GM10266 (cell line): ENCODE results near the gene RAP1GAP2.
"Not testable (repeated sequence)": the region's sequence is repeated elsewhere in the genome, so short reads cannot be mapped to it uniquely, and the experiment has no call there.

Source experiments
- DNase-seq: peaks from one replicate; pipeline ENCODE4 v3.0.0; 2012; ENCODE audit errors: extremely low spot score
- TF ChIP-seq, protein P1 (sequence below): IDR thresholded peaks from 2 replicates; pipeline ENCODE4 v1.5.1; 2012; ENCODE audit warnings: mild to moderate bottlenecking, low read depth; ENCODE audit not compliant: control insufficient read depth, insufficient read depth; ENCODE audit errors: missing control alignments

The RAP1GAP2 gene

DNA sequence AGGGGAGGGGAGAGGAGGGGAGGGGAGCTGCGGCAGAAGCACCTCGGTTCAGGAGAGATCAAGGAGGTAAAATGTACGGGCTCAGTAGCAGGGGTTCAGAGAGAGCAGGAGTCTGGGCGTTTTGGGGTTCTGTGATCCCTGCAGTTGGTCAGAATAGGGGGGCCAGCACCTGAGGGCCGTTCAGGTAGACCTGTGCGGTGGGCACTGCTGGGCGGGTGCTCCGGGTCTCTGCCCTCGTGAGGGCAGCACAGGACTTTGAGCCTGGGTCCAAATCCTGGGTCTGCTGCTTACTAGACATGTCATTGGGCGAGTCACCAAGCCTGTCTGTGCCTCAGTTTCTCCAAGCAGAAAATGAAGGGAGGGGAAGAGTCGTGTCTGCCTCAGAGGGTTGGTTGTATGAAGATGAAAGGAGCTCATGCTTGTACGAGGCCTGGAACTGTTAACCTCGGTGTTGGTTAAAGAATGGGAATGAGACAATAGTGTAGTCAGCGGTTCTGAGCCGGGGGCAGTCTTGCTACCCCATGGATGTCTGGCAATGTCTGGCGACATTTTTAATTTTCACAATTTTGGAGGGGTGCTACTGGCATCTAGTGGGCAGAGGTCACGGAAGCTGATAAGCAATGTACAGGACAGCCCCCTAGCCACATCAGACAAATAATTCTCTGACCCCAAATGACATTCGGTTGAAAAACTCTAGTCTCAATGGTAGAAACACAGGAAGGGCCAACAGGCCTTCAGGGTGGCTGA, 231.7 kb downstream of the RAP1GAP2 start:
- TF ChIP-seq, protein P1, sequence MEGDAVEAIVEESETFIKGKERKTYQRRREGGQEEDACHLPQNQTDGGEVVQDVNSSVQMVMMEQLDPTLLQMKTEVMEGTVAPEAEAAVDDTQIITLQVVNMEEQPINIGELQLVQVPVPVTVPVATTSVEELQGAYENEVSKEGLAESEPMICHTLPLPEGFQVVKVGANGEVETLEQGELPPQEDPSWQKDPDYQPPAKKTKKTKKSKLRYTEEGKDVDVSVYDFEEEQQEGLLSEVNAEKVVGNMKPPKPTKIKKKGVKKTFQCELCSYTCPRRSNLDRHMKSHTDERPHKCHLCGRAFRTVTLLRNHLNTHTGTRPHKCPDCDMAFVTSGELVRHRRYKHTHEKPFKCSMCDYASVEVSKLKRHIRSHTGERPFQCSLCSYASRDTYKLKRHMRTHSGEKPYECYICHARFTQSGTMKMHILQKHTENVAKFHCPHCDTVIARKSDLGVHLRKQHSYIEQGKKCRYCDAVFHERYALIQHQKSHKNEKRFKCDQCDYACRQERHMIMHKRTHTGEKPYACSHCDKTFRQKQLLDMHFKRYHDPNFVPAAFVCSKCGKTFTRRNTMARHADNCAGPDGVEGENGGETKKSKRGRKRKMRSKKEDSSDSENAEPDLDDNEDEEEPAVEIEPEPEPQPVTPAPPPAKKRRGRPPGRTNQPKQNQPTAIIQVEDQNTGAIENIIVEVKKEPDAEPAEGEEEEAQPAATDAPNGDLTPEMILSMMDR = no peak
- no peak for DNase-seq

DNA sequence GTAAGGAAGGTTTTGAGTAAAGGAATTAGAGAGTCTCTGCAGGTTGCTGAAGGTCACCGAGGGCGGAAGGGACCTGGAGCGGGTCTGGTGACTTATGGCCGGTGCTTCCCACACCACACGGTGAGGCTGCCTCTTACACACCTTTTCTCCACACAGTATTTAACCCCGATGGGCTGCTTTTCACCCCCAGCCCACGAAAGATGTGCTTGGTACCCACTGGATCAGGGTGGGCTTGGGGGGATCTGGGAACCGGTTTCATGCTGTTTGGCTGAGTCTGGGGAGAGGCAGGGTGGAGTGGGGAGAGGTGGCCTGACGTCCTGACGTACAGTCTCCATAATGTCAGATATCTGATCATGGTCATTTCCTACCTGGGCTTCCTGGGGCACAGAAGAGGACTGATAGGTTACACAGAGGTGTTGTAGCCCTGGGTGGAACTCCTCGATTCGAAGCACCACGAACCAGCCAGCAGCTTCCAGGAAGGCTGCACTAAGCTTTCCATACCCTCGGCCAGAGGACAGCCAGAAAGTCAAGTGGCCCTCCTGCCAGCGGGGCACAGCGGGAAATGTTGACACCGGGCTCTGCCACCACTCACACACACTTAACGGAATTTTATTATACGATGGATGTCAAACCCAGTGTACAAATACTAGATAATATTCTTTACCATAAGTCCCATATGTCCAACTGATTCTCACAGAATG, 233.1 kb downstream of the RAP1GAP2 start:
- TF ChIP-seq, protein P1 = no peak
- no peak for DNase-seq

DNA sequence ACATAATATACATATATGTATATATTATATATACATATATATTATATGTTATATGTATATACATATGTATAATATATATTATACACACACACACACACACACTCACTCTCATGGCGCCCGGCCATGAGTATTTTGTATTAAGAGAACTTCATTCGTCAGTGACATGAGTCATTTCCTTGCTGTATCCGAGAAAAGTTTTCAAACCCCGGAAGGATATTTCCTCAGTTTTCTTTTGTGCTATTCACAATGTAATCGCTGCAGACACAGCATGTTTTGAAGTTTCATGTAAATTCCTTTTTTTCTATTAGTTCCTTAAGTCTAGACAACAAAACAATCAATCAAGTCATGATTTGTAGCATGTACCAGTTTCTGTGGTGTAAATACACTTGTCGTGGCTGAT, 233.9 kb downstream of the RAP1GAP2 start:
- TF ChIP-seq, protein P1 = no peak
- no peak for DNase-seq

DNA sequence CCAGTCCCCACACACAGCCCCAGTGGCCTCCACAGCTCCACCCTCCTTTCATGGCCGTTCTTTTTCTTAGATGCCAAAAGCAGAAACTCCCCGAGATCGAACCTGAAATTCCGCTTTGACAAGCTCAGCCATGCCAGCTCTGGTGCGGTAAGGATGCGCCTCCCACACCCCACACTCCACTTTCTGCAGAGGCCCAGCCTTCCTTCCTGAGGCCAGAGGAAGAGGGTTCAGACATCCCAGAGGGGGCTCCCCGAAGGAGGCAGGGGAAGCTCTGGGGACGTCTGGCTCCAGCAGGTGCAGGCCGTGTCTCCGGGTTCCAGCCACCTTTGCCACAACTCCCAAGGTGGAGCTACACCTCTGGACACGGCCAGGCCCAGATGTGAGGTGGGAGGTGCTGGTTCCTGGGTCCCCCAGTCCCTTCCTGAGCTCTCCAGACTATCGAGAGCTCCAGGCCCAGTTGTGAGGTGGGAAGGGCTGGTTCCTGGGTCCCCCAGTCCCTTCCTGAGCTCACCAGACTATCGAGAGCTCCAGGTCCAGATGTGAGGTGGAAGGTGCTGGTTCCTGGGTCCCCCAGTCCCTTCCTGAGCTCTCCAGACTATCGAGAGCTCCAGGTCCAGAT, 234.7 kb downstream of the RAP1GAP2 start:
- DNase-seq = not testable (repeated sequence)

DNA sequence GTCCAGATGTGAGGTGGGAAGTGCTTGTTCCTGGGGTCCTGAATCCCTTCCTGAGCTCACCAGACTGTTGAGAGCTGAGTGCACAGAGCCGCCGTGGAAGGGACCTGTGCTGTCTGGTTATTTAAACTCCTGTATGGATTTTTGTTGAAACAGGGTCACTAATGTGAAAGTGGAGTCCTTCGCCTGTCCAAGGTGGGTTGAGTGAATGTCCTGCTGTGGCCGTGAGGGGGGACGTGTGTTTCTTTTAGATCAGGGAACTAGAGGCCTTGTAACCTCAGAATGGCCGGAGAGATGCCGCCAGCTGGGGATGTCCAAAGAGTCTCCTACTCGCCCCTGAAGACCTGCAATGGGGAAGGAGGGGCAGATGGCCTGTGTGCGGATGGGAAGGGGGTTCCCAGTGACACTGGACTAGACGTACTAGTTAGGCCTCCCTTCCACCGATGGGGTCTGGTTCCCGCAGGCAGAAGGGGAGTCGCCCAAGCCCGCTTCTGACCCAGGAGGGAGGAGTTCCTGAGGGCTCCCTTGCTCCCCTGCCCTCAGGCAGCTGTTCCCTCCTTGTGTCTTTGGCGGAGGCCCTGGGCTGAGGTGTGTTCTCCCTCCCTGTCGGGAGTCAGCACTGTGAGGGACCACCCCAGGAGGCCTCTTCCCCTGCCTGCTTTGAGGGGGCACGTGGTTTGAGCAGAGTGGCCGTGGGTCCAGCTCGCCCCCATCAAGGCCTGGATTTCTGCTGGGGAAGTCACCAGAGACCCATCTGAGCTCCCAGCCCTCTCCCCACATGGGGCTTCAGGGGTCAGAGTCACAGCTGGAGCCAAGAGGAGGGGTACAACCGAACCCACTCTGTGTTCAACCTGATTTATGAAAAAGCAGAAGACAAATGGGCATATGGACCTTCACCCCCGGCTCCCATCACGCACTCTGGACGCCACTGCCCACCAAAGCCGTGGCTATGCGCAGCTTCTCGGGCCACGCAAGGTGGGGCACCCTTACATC, 236.3 kb downstream of the RAP1GAP2 start:
- TF ChIP-seq, protein P1 = no peak
- DNase-seq = no peak

DNA sequence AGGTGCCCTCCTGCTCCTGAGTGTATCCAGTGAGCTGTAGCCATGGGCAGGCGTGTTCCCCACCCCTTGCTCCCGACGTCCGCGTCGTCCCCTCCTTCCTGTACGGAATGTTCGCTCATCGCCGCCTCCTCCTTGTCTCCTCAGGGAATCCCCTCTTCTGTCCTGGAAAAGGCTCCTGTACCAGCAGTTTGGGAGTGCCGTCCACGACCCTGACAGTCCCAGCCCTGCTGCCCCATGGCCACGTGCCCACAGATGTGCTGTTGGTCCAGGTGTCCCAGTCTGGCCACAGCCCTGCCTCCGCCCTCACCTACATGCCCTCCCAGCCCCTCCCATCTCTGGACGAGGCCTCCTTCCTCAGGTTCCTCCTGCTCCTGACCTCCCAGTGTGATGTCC, 237.0 kb downstream of the RAP1GAP2 start:
- DNase-seq = no peak
- TF ChIP-seq, protein P1 = no peak
